AG10803 (cell line): ENCODE data around the gene EGR4.

ENCODE experiments used
- DNase-seq: peaks from one replicate; pipeline ENCODE4 v3.0.0; 2010; ENCODE audit warnings: low read depth
- H3K4me3 ChIP-seq: 2 replicates; pipeline ENCODE4 v1.5.1; 2011; ENCODE audit warnings: mild to moderate bottlenecking, low read length, control low read depth
- TF ChIP-seq, protein P1 (sequence below): conservative IDR thresholded peaks from 2 replicates; pipeline ENCODE4 v1.5.1; 2011; ENCODE audit warnings: mild to moderate bottlenecking, low read length, control low read depth, inconsistent platforms

EGR4 gene

DNA sequence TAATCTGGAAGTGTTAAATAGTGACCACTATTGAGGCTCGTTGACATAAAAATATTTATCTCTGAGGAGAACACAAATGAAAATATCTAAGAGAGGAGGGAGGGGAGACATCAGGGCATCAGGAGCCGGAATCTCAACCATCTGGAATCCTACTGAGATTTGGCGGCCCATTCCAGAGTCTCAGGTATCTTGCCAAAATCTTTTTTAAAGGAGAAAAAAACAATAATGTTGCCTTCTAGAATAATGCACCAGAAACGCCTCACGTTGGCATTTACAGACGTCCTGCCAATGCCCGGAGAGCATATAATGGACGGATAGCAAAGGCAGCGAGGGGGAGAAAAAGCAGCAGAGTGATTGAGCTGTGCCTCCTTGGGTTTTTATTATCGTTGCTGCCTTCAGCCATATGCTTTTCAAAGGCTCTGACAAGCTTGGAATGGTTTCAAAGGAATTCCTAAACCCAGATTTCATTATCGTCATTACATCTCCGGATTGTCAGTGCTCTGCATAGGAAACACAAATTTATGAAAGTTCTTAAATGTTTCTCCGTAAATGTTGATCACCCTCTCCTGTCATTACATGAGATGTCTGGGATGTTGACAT lies 30.9 kb upstream of the EGR4 start:
- no peak overlapping the region for H3K4me3 ChIP-seq
- no peak for DNase-seq
- TF ChIP-seq, protein P1, sequence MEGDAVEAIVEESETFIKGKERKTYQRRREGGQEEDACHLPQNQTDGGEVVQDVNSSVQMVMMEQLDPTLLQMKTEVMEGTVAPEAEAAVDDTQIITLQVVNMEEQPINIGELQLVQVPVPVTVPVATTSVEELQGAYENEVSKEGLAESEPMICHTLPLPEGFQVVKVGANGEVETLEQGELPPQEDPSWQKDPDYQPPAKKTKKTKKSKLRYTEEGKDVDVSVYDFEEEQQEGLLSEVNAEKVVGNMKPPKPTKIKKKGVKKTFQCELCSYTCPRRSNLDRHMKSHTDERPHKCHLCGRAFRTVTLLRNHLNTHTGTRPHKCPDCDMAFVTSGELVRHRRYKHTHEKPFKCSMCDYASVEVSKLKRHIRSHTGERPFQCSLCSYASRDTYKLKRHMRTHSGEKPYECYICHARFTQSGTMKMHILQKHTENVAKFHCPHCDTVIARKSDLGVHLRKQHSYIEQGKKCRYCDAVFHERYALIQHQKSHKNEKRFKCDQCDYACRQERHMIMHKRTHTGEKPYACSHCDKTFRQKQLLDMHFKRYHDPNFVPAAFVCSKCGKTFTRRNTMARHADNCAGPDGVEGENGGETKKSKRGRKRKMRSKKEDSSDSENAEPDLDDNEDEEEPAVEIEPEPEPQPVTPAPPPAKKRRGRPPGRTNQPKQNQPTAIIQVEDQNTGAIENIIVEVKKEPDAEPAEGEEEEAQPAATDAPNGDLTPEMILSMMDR, result no peak

DNA sequence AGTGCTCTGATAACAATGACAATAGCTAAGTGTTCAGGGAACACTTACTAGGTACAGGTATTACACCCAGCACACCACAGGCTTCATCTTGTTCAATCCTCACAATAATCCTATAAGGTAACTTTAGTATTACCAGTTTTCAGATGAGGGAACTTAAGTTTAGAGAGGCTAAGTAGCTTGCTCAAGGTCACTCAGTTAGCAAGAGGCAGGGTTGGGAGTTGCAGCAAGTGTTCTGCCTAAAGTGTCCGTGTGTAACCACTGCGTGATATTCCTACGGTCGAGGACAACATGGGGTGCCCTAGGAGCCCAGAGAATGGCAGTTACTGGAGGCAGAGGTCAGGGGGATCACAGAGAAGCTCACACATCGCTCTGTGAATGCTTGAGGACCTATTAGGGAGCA lies 30.2 kb upstream of the EGR4 start:
- no peak for DNase-seq
- TF ChIP-seq, protein P1, result no peak
- no peak overlapping the region for H3K4me3 ChIP-seq

DNA sequence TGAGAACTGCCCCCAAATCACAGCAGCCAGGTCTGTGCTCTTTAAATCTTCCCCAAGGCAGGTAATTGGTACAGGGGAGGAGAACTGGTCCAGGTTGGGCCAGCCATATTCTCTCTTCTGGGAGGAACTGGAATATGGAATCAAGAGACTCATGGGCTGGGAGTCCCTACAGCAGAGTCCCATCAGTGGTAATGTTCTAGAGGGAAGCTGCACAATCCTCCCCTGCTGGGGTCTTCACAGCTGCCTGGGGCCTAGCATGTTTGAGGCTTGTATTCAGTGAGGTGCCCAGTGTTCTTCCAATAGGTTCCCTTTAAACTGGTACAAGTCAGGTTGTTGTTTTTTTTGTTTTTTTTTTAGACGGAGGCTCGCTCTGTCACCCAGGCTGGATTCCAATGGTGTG lies 21.1 kb upstream of the EGR4 start:
- no peak overlapping the region for H3K4me3 ChIP-seq
- TF ChIP-seq, protein P1, result no peak
- DNase-seq, result no peak

DNA sequence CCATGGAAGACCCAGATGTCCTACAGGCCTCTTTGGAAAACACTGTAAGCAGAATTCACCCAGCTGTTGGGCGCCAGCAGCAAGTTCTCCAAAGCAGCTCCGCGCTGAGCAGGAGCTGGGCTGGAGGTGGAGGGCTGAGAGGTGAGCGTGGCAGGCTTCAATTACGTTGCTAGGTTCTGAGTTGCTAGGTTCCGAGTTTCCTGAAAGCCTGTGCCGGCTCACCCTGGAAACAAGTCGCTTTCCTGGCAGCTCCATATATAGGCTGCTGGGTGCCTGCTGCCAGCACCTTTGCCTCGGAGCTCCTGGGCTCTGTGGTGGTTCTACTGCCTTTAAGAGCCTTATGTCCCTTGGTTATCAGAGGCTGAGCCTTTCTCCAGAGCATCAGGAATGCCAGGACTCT lies 14.4 kb upstream of the EGR4 start:
- DNase-seq, result no peak
- TF ChIP-seq, protein P1, result no peak
- no peak overlapping the region for H3K4me3 ChIP-seq

DNA sequence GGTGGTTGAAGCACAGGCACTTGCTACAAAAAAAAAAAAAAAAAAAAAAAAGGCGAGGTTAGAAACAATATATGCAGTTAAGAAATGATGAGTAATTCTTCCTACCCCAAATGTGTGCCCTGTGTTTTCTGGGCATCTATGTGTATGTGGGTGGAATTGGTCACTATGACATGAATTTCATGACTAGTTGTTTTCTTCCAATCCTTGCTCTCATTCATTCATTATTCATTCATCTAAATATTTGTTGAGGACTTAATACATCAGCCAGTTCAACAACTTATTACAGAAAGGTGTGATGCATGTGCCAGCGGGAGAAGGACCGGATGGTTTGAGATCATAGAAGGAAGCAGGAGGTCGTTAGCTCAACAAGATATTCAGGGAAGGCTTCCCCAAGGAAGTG lies 8.3 kb upstream of the EGR4 start:
- no peak for DNase-seq
- TF ChIP-seq, protein P1, result no peak

DNA sequence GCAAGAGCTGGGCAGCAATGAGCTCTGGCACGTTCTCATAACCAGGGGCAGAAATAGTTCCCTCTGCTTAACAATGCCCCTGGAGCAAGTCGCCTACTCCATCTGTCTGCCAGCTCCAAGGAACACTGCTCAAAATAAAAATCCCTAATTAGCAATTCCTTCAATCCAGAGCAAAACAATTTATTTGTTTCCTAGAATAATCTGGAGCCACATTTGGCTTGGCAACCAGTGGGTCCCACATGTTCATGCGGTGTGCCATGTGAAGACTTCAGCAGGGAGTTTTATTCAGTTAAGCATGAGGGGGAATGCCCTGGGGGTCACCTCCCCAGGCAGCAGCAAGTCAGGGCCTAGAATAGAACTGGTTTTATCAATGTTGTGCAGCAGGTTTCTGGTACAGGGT lies 7.6 kb upstream of the EGR4 start:
- TF ChIP-seq, protein P1, result no peak
- no peak for DNase-seq
- no peak overlapping the region for H3K4me3 ChIP-seq

More for the DNA sequence above, 8.3 kb upstream of the EGR4 start:
- no peak overlapping the region for H3K4me3 ChIP-seq

DNA sequence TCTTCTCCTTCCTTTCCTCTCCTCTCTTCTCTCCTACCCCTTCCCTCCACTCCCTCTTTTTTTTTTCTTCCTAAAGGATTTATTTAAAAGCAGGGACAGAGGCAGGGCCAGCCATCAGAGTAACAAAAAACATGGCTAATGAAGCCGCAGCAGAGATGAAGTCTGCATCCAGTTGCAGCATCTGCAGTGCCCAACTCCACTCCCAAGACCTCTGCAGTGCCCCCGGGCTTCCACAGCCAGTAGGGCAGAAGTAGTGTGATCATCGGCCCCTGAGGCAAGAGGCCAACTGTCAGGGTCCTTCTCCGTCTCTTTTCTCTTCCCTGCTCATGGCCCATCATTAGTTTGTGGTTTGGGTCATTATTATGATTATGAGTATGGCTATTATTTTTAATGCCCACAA lies 4.2 kb upstream of the EGR4 start:
- H3K4me3 ChIP-seq, result no peak overlapping the region
- no peak for DNase-seq
- TF ChIP-seq, protein P1, result no peak
